Stimulated activated CD8-positive, alpha-beta memory T cell treated with anti-CD3 and anti-CD28 coated beads, Interleukin-7, amount 100 ng/mL, for 24 hours (primary cell): Measurements from ENCODE around the gene C9.
"Not testable (repeated sequence)": the region's sequence is repeated elsewhere in the genome, so short reads cannot be mapped to it uniquely, and the experiment has no call there.

Experiments
- DNase-seq: peaks from one replicate; pipeline ENCODE4 v3.0.0-alpha.2; 2020; ENCODE audit warnings: low read depth

C9 gene

DNA sequence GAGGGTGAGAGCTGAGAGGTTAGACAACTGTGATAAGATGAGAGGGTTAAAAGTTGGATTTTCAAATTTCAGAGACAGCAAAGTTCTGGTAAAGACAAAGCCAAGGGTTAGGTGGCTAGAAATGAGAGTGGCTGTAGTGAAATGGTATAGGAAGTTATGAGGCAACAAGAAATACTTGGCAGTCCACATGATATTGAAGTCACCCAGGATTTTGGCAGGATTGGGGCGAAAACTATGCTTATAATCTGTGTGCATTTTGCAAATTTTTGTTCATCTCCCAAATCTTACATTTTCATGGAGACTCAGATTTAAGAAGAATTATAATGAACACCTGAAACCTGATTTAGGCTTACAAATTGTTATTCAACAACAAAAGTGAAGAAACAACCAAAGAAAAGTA is 35.6 kb downstream of the C9 start:
- DNase-seq, result no peak

- DNase-seq, result no peak
Observed at GRCh38 chr5:39323542-39323941, 40.8 kb downstream of the C9 start.

GRCh38 chr5:39319395-39319794 is 44.9 kb downstream of the C9 start:
- no peak for DNase-seq

- not testable (repeated sequence) for DNase-seq
Observed at GRCh38 chr5:39316464-39316863, 47.8 kb downstream of the C9 start.

- no peak for DNase-seq
Observed at GRCh38 chr5:39315995-39316394, 48.3 kb downstream of the C9 start.

- DNase-seq, result no peak
Observed at GRCh38 chr5:39314591-39314990, 49.7 kb downstream of the C9 start.

DNA sequence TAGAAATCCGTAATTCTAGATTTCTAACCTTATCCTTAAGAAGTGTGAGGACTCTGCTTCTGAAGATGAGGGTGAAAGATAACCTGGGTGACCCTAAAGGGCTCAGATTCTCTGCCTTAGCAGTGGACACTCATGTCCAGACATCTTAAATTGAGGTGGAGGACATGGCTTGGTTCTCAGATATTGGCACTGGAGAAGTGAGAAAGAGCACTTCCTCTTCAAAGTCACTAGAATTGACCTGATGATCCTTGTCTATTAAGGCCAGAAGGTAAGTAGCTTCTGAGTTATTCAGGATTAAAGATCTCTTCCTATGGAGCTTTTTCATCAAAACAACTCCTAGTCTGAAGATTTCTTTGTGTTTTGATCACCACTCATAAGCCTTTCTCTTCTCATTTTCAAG is 54.8 kb downstream of the C9 start:
- DNase-seq, result no peak

GRCh38 chr5:39302472-39302871 is 61.8 kb downstream of the C9 start:
- DNase-seq, result no peak

GRCh38 chr5:39301406-39301805 is 62.9 kb downstream of the C9 start:
- DNase-seq, result no peak

- DNase-seq, result no peak
Observed at GRCh38 chr5:39299962-39300361, 64.3 kb downstream of the C9 start.

- no peak for DNase-seq
Observed at GRCh38 chr5:39294736-39295135, 69.6 kb downstream of the C9 start.

DNA sequence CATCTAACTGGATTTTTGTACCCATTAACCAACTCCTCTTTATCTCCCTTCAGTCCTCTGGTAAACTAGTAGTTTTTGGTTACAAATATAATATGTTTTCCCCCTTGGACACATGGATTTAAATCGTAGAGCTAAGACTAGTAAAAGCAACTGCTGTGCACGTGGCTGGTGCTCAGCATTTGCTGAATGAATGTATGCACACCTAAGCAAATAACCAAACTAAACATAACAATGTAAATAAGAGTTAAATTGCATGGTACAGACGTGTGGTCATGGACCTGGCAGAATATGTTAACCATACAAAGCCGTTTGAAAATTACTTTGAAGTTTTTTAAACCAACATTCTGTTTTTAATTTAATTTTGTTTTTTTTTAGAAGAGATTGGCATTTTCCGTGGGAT is 79.7 kb downstream of the C9 start:
- no peak for DNase-seq

DNA sequence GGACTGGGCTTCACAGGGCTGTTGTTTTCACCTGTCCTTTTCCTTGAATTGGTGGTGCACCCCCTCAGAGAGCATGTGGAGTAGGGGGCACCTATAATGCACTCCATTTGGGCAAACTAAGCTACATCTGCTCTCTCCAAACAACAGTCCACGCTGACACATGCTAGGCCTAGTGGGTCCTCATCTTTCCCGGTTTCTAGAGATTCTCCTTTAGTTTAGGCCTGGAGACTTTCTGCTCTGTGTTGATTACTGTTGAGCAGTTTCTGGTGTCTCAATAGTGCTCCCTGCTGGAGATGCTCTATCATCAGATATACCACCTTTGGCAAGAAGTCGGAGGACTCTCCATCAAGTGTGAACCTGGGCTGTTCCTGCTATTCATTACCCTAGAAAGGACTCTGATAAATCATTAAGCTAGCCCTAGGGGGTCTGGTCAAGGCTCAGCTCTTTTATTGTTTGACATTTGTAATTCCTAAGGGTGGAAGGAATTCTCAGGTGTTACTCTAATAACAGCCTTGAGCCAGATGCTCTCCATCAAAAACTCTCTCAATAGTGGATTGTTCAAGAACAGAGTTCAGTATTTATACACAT is 81.0 kb downstream of the C9 start:
- no peak for DNase-seq

DNA sequence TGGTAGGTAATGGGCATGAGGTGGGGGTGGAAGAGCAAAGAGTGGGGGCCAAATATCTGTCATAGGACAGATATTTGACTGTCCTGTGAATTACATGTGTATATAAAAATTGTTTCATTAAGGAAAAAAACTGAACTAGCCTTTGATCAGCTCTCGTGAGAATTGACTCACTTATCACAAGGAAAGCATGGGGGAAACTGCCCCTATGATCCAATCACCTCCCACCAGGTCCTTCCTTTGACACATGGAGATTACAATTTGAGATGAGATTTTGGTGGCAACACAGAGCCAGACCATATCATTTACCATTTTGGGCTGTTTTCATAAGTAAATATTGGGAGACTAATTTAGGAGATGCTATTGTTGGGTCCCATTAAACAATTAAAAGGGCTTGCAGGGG is 81.7 kb downstream of the C9 start:
- no peak for DNase-seq

- not testable (repeated sequence) for DNase-seq
Observed at GRCh38 chr5:39275865-39276264, 88.4 kb downstream of the C9 start.

- no peak for DNase-seq
Observed at GRCh38 chr5:39274398-39275085, 89.8 kb downstream of the C9 start.

- no peak for DNase-seq
Observed at GRCh38 chr5:39273314-39273954, 90.9 kb downstream of the C9 start.

DNA sequence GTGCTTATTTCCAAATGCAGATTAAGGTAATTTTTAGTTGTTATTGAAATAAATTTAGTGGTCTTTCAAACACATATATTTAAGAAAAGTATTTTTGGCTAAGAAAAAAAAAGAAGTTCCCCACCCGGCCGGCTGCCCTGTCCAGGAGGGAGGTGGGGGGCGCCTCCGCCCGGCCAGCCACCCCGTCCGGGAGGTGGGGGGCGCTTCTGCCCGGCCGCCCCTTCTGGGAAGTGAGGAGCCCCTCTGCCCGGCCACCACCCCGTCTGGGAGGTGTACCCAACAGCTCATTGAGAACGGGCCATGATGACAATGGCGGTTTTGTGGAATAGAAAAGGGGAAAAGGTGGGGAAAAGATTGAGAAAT is 91.4 kb downstream of the C9 start:
- DNase-seq, result not testable (repeated sequence)

- DNase-seq, result no peak
Observed at GRCh38 chr5:39270225-39270848, 94.0 kb downstream of the C9 start.

DNA sequence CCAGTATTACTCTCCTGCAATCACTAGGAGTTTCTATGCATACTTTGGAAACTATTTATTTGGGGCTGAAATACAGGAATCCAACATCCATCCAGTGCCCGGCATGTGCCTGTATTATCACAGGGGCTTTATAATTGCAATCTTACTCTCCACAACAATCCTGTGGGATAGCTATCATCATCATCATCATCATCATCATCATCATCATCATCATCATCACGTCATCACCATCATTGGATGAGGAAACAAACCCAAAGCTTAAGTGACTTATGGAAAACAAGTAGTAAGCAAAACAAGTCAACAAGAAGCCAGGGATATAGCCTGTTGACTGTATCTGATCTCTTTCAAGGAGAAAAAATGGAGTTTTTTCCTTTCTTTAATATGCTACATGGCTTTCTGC is 97.1 kb downstream of the C9 start:
- no peak for DNase-seq

DNA sequence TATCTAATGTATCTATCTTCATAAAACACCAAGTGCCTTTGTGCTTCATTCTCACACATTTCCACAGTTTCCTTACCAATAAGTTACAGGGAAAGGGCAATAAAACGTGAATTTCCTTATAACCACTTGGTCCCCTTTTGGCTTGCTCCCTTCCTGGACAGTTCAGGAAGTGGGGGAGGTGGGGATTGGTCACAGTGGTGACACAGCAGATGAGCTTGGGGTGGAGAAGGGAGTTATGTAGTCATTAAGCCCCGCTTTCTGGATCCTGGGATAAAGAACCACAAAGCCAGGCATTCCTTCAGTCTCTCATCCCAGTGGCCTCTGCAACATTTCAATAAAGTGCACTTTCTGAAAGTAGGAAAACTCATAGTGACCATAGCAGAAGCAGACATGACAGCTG is 97.9 kb downstream of the C9 start:
- no peak for DNase-seq

- DNase-seq, result no peak
Observed at GRCh38 chr5:39264528-39264927, 99.8 kb downstream of the C9 start.

DNA sequence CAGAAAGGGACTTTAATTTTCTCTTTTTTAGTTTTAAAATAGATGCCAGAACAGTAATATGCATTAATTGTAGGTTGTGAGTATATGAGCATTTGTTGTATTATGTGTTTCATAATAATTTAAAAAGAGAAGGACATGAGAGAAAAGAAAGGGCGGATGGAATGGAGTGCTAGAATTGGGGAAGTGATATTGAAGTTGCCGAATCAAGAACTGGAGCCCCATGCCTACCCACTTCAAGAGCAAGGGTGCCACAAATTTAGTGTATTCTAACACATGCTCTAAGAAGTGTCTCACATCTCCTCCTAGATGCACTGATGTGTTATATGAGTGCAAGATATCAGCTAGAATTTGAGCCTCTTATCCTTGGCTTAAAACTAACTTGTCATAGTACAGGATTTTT is 101.3 kb downstream of the C9 start:
- no peak for DNase-seq
